Transverse colon (tissue), 3 donors: ENCODE measurements around the gene KLHL42.

Source experiments
- CTCF ChIP-seq, 5 experiments: fragments of 200-600 bp in 3 of 5; fragments of 450-650 bp in 2 of 5; sonication (generic) in 3 of 5; IDR thresholded peaks; 1 replicate in 2 of 5; 2 replicates in 3 of 5; pipeline ENCODE4 v1.5.1; 2016 to 2017; ENCODE audit warnings: antibody characterized with exemption in 5 of 5, inconsistent platforms in 3 of 5, mild to moderate bottlenecking in 2 of 5, moderate library complexity in 1 of 5
- POLR2A ChIP-seq: fragments of 450-650 bp; IDR thresholded peaks from one replicate; pipeline ENCODE4 v1.6.1; 2016; ENCODE audit warnings: antibody characterized with exemption, mild to moderate bottlenecking, moderate library complexity

- no peak for TF ChIP-seq CTCF (IDR thresholded peaks at IDR 0.05)
- no peak for TF ChIP-seq POLR2A
Measured at GRCh38 chr12:27852117-27852516, 72.1 kb downstream of the KLHL42 start.
